T-helper 1 cell treated with Interleukin-12 subunit alpha and Interleukin-12 subunit beta and Interleukin-4 antibody, amounts not matched to agents 30 μg/mL and 1 μg/mL, for 36 hours (primary cell): ENCODE measurements around the gene ZNF595.
"Not testable (repeated sequence)": the region's sequence is repeated elsewhere in the genome, so short reads cannot be mapped to it uniquely, and the experiment has no call there.

ENCODE experiments used
- H3K27ac Mint-ChIP-seq: one replicate; pipeline ENCODE4 v1.8.0; 2021; ENCODE audit warnings: mild to moderate bottlenecking, mixed read lengths
- H3K27me3 Mint-ChIP-seq: one replicate; pipeline ENCODE4 v1.8.0; 2021; ENCODE audit warnings: low read depth, mixed read lengths
- H3K36me3 Mint-ChIP-seq: one replicate; pipeline ENCODE4 v1.8.0; 2021; ENCODE audit warnings: low read depth, mixed read lengths
- H3K4me1 Mint-ChIP-seq: one replicate; pipeline ENCODE4 v1.8.0; 2021; ENCODE audit warnings: low read depth, mixed read lengths
- H3K4me3 Mint-ChIP-seq: one replicate; pipeline ENCODE4 v1.8.0; 2021; ENCODE audit warnings: mild to moderate bottlenecking, moderate library complexity, mixed read lengths
- H3K9me3 Mint-ChIP-seq: one replicate; pipeline ENCODE4 v1.8.0; 2021; ENCODE audit warnings: mixed read lengths

Gene ZNF595

GRCh38 chr4:51253-51652 is 1.9 kb upstream of the ZNF595 start:
- not testable (repeated sequence) for H3K9me3 Mint-ChIP-seq, H3K27ac Mint-ChIP-seq, H3K27me3 Mint-ChIP-seq, H3K4me1 Mint-ChIP-seq, H3K4me3 Mint-ChIP-seq, H3K36me3 Mint-ChIP-seq

GRCh38 chr4:51655-52277 is 1.4 kb upstream of the ZNF595 start:
- H3K4me3 Mint-ChIP-seq, H3K4me1 Mint-ChIP-seq, H3K9me3 Mint-ChIP-seq, H3K36me3 Mint-ChIP-seq, H3K27me3 Mint-ChIP-seq, H3K27ac Mint-ChIP-seq: not testable (repeated sequence)

- not testable (repeated sequence) for H3K27ac Mint-ChIP-seq, H3K9me3 Mint-ChIP-seq, H3K27me3 Mint-ChIP-seq, H3K4me3 Mint-ChIP-seq, H3K36me3 Mint-ChIP-seq, H3K4me1 Mint-ChIP-seq
These were observed 400 bp downstream of the ZNF595 start for GRCh38 chr4:53521-53920.

- H3K9me3 Mint-ChIP-seq = peaks cover 14% of the 10 kb centered on the region
- H3K36me3 Mint-ChIP-seq, H3K4me1 Mint-ChIP-seq, H3K4me3 Mint-ChIP-seq, H3K27ac Mint-ChIP-seq, H3K27me3 Mint-ChIP-seq: not testable (repeated sequence)
These were observed 11.6 kb downstream of the ZNF595 start for GRCh38 chr4:64733-65132.

- Mint-ChIP-seq H3K27me3 (no peaks in the 10 kb centered on the region), H3K9me3 (peaks cover 65% of the 10 kb centered on the region), H3K4me3 (no peak overlapping the region), H3K4me1 (no peaks in the 10 kb centered on the region), H3K36me3 (peaks cover 10% of the 10 kb centered on the region), H3K27ac (no peak overlapping the region)
These were observed 18.7 kb downstream of the ZNF595 start for GRCh38 chr4:71830-72229.

GRCh38 chr4:85951-86350 is 32.8 kb downstream of the ZNF595 start:
- H3K27ac Mint-ChIP-seq = no peak overlapping the region
- H3K9me3 Mint-ChIP-seq = peaks cover 66% of the 10 kb centered on the region
- H3K4me1 Mint-ChIP-seq = no peaks in the 10 kb centered on the region
- no peaks in the 10 kb centered on the region for H3K27me3 Mint-ChIP-seq
- H3K36me3 Mint-ChIP-seq = peaks cover 27% of the 10 kb centered on the region
- no peak overlapping the region for H3K4me3 Mint-ChIP-seq

- H3K9me3 Mint-ChIP-seq = peaks cover 66% of the 10 kb centered on the region
- H3K27me3 Mint-ChIP-seq, H3K4me3 Mint-ChIP-seq, H3K27ac Mint-ChIP-seq, H3K4me1 Mint-ChIP-seq: not testable (repeated sequence)
- peaks cover 26% of the 10 kb centered on the region for H3K36me3 Mint-ChIP-seq
These were observed 33.6 kb downstream of the ZNF595 start for GRCh38 chr4:86559-87324.

- Mint-ChIP-seq H3K27me3 (no peaks in the 10 kb centered on the region), H3K36me3 (peaks cover 4% of the 10 kb centered on the region), H3K4me3 (no peak overlapping the region), H3K4me1 (no peaks in the 10 kb centered on the region), H3K9me3 (peaks cover 58% of the 10 kb centered on the region), H3K27ac (no peak overlapping the region)
These were observed 45.3 kb downstream of the ZNF595 start for GRCh38 chr4:98386-98785.

GRCh38 chr4:99863-100262 is 46.7 kb downstream of the ZNF595 start:
- no peak overlapping the region for H3K27ac Mint-ChIP-seq
- H3K9me3 Mint-ChIP-seq = peaks cover 51% of the 10 kb centered on the region
- H3K4me3 Mint-ChIP-seq = no peak overlapping the region
- H3K36me3 Mint-ChIP-seq = peaks cover 2% of the 10 kb centered on the region
- H3K27me3 Mint-ChIP-seq = no peaks in the 10 kb centered on the region
- no peaks in the 10 kb centered on the region for H3K4me1 Mint-ChIP-seq

- Mint-ChIP-seq H3K36me3 (peaks cover 13% of the 10 kb centered on the region), H3K4me3 (no peak overlapping the region), H3K9me3 (peaks cover 78% of the 10 kb centered on the region), H3K4me1 (no peaks in the 10 kb centered on the region), H3K27ac (no peak overlapping the region), H3K27me3 (peaks cover 22% of the 10 kb centered on the region)
These were observed 53.9 kb downstream of the ZNF595 start for GRCh38 chr4:107083-107443.

GRCh38 chr4:107444-108429 is 54.6 kb downstream of the ZNF595 start:
- Mint-ChIP-seq H3K9me3 (peaks cover 74% of the 10 kb centered on the region), H3K4me3 (no peak overlapping the region), H3K27me3 (peaks cover 22% of the 10 kb centered on the region), H3K27ac (no peak overlapping the region), H3K4me1 (no peaks in the 10 kb centered on the region), H3K36me3 (peaks cover 11% of the 10 kb centered on the region)

GRCh38 chr4:112771-113170 is 59.6 kb downstream of the ZNF595 start:
- Mint-ChIP-seq H3K4me3 (no peak overlapping the region), H3K36me3 (peaks cover 8% of the 10 kb centered on the region), H3K9me3 (peaks cover 80% of the 10 kb centered on the region), H3K4me1 (no peaks in the 10 kb centered on the region), H3K27ac (no peak overlapping the region), H3K27me3 (peaks cover 12% of the 10 kb centered on the region)

GRCh38 chr4:113732-114131 is 60.6 kb downstream of the ZNF595 start:
- no peaks in the 10 kb centered on the region for H3K4me1 Mint-ChIP-seq
- H3K4me3 Mint-ChIP-seq = no peak overlapping the region
- H3K9me3 Mint-ChIP-seq = peaks cover 77% of the 10 kb centered on the region
- H3K36me3 Mint-ChIP-seq = peaks cover 8% of the 10 kb centered on the region
- peaks cover 6% of the 10 kb centered on the region for H3K27me3 Mint-ChIP-seq
- no peak overlapping the region for H3K27ac Mint-ChIP-seq

- H3K27ac Mint-ChIP-seq = no peak overlapping the region
- peaks cover 77% of the 10 kb centered on the region for H3K9me3 Mint-ChIP-seq
- H3K4me1 Mint-ChIP-seq = no peaks in the 10 kb centered on the region
- no peak overlapping the region for H3K4me3 Mint-ChIP-seq
- peaks cover 4% of the 10 kb centered on the region for H3K36me3 Mint-ChIP-seq
- peaks cover 2% of the 10 kb centered on the region for H3K27me3 Mint-ChIP-seq
These were observed 61.0 kb downstream of the ZNF595 start for GRCh38 chr4:114149-114548.

- Mint-ChIP-seq H3K9me3 (peaks cover 78% of the 10 kb centered on the region), H3K27ac (no peak overlapping the region), H3K4me1 (peaks cover 8% of the 10 kb centered on the region), H3K36me3 (peaks cover 9% of the 10 kb centered on the region), H3K4me3 (no peak overlapping the region), H3K27me3 (no peaks in the 10 kb centered on the region)
These were observed 63.4 kb downstream of the ZNF595 start for GRCh38 chr4:116499-116898.
